GM18873 (cell line): Measurements from ENCODE around the gene HMGXB3.
"Not testable (repeated sequence)": the region's sequence is repeated elsewhere in the genome, so short reads cannot be mapped to it uniquely, and the experiment has no call there.

ENCODE experiments used
- ATAC-seq: cut with Tn5 transposase; IDR thresholded peaks from one replicate; pipeline ENCODE4 v1.9.1; 2021; ENCODE audit warnings: mild to moderate bottlenecking, moderate library complexity, moderate number of reproducible peaks; ENCODE audit not compliant: unreplicated experiment, low FRiP score

Gene HMGXB3

DNA sequence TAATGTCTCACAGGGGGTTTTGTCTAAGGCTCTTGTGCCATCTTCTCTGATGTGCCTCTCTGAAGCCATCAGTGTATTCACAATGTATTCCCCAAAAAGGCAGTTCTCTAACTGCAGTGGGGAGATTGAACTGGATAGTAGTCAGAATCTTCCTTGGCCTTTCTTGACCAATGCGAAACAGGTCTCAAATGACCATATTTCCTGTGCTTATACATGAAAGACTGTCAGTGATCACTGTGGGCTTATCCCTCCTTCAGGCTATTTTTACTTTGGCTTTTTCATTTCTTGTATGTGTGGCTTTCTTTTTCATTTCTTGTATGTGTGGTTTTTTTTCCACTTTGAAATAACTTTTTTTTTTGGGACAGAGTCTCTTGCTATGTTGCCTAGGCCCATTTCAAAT lies 19.7 kb downstream of the HMGXB3 start:
- ATAC-seq = no peak

DNA sequence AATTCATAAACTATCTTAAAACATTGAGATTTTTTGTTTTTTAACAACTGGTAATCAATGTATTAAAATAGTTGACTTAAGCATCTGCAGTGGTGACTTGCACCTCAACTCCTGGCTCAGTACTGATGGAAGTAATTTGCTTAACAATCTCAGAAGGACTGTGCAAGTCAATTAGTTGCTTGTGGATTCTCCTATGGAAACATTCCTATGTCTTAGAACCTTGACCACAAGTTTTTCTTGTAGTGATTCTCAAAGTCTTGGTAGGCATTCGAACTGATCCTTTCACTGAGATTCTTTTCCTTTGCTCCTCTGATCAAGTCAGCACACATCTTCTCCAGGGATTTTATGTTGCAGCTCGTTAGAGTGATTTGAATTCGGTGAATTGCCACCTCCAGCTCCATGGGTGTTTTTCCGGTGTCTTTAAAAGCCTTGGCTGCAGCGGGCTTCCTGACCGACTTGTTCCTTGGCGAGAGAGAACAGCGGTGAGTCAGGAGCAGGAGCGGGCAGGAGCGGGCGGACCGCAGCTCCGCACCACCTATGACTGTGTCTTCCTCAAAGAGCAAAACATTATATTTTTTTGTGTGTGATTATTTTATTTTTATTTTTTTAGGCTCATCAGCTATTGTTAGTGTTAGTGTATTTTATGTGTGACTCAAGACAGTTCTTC lies 21.1 kb downstream of the HMGXB3 start:
- no peak for ATAC-seq

DNA sequence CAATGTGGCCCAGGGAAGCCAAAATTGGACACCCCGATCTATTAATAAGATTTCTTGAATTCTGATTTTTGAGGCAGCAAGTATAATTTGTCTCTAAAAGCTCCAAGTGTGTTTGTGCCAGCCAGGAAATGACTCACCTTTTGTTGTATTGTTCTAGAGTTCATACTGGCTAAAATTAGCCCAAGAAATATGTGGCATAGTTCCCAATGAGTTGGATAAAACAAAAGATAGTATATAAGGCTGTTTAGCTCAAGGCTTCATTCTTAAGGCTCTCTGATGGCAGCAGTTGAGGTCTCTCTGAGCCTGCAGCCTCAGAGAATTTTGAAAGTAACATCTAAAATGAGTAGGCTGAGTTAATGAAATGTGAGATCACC lies 21.6 kb downstream of the HMGXB3 start:
- ATAC-seq = no peak

DNA sequence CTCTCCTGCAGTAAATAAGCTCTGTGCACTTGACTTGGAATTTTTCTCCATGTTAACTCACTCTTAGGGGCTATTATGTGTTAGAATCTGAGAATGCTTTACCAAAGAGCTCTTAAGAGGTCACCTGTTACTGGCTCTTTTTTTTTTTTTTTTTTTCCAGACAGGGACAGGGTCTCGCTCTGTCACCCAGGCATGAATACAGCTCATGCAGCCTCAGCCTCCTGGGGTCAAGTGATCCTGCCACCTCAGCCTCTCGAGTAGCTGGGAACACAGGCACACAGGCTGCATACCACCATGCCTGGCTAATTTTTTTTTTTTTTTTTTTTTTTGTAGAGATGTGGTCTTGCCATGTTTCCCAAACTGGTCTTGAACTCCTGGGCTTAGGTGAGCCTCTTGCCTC lies 22.1 kb downstream of the HMGXB3 start:
- ATAC-seq = no peak

DNA sequence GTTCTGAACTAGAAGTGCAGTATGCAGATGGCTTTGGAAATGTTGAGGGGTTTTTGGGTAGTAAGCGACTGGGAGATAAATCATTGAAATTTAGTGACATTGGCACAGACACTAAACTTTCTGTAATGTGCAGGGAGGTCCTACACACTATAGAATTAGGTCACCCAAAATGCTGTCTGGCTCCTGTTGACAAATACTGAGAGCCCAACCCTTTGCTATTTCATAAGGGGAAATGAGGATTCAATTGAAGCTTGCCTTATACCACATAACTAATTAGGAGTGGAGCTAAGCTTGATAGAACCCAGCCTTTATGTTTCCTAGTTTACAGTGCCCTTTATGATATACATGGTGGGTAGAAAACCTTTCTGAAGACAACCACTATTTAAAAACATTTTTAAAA lies 22.6 kb downstream of the HMGXB3 start:
- no peak for ATAC-seq

DNA sequence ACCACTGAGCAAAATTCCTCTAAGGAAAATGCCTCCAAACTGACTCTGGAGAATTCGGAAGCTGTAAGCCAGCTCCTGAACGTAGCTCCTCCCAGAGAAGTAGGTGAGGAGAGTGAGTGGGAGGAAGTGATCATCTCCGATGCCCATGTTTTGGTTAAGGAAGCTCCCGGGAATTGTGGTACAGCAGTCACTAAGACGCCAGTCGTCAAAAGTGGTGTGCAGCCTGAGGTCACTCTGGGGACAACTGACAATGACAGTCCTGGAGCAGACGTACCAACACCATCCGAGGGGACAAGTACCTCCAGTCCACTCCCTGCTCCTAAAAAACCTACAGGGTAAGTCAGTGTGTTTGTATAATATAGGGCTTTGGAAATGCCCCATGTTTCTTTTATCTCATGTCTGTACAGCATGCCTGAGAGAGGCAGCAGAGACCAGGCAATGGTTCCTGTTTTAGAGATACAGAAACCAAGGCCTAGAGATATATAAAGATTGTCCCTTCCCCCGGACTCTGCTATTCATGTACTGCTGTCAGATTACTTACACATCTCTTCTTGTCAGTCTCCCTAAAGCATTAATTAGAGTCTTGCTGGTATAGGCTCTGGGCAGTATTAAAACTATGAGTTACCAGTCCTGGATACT lies 23.9 kb downstream of the HMGXB3 start:
- ATAC-seq = no peak

DNA sequence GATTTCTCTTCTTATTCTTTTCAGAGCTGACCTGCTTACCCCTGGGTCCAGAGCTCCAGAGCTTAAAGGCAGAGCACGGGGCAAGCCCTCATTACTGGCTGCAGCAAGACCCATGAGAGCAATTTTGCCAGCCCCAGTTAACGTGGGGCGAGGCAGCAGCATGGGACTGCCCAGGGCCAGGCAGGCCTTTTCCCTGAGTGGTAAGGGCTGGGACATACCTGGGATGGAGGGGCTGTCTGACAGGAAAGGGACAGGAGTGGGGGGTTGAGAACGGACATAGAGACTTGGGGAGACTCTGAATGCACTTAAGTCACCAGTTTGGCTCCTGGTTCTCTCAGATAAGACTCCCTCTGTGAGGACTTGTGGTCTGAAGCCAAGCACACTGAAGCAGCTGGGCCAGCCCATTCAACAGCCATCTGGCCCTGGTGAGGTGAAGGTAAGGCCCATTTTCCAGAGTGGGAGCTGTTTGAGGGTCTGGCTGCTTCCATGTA lies 26.2 kb downstream of the HMGXB3 start:
- no peak for ATAC-seq

DNA sequence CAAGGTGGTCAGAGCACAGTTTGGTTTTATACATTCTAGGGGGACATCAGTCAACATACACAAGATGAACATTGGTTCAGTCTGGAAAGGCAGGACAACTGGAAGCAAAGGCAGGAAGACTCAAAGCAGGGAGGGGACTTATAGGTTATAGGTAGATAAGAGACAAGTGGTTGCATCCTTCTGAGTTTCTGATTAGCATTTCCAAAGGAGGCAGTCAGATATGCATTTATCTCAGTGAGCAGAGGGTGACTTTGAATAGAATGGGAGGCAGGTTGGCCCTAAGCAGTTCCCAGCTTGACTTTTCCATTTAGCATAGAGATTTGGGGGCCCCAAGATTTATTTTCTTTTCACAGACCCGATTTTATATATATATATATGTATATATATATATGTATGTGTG lies 27.5 kb downstream of the HMGXB3 start:
- ATAC-seq = not testable (repeated sequence)

DNA sequence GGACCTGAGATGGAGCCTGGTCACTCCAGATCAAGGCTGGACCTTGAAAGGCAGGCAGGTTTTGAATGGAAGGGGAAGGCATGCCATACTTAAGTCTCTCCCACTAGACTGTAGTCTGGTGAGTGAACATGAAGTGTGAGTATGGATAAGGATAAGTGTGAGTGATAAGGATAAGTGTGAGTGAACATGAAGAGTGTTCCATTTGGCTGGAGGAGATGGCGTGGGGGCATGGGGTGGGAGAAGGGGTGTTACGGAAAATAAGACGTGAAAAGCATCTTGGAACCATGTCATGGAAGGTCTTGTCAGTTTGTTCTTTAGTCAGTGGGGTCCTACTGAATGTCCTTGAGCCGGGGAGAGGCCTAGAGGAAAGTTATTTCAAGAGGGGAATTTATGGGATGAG lies 32.8 kb downstream of the HMGXB3 start:
- no peak for ATAC-seq

DNA sequence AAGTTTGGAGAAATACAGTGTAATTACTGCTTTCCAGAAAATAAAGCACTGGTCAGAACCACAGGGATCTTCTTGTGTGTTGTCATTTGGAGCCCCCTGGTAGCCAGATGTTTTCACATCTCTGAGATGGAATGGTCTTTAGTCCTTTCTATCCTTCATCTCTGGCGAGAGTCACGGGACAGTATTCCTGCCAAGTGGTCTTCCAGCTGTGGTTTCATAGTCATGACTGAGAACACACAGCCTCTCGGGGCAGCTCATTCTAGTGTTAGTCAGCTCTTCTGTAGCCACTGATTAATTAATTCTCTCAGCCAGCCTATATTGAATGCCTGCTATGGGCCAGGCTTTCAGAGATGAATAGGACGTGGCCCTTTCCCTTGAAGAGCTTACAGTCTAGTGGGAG lies 34.1 kb downstream of the HMGXB3 start:
- no peak for ATAC-seq

DNA sequence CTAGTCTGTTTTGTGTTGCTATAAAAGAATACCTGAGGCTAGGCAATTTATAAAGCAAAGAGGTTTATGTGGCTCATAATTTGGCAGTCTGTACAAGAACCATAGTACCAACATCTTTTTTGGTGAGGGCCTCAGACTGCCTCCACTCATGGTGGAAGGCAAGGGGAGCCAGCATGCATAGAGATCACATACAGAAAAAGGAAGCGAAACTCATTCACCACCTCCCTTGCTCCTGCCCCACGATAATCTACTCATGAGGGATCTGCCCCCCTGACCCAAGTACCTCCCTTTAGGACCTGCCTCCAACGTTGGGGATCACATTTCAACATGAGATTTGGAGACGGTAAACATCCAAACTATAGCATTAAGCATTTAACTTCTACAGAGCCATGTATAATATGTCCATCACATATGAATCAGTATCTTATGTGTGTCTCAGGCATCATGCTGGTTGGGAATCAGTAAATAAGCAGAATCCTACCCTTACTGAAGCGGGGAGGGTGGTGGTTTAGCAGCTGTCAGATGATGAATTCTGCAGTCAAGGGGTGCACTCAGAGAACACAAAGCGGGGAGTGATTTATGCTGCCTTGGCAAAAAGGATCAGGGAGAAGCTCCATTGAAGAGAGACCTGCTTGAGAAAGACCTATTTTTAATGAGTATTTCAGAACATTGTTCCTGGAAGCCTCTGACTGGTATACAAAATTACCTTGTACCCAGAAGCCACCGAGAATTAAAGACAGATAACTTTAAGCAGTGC lies 34.8 kb downstream of the HMGXB3 start:
- ATAC-seq = no peak

DNA sequence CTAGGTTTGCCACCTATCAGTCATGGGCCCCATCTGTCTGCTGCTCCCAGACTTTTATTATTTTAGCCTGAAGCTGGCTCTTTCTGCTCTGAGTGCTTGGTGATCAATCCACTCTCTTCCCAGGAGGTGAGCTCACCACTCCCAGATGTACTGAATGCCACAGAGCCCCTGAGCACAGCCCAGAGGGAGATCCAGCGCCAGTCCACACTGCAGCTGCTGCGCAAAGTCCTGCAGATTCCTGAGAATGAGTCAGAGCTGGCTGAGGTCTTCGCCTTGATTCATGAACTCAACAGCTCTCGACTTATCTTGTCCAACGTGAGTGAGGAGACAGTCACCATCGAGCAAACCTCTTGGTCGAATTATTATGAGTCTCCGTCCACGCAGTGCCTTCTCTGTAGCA lies 36.0 kb downstream of the HMGXB3 start:
- ATAC-seq = no peak

DNA sequence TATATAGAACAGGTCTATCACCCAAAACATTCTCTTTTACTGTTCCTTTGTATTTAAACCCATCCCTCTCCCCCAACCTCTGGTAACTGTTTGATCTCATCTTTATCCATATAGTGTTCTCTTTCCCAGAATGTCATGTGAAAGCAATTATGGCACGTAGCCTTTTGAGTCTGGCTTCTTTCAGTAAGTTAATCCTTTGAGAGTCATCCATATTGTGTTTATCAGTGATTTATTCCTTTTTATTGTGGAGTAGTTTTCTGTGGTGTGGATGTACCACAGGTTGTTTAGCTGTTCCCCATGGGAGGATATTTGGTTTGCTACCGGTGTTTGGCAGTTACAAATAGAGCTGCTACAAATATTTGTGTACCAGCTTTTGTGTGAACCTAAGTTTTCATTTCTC lies 38.0 kb downstream of the HMGXB3 start:
- no peak for ATAC-seq

DNA sequence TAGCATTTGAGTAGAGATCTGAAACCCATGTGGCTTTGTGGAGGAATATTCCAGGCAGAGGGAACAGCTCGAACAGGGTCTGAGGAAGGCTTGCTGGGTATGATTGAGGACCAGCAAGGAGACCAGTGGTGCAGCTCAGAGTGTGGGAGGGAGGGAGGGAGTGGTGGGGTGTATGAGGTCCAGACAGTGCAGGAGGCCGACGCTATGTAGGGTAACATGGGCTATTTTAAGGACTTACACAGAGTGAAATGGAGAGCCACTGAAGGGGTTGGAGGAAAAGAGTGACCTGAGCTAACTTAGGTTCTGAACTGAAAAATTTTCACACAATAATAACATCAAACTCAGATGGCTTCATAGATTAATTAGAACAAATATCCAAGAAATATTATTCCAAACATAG lies 41.9 kb downstream of the HMGXB3 start:
- ATAC-seq = no peak

DNA sequence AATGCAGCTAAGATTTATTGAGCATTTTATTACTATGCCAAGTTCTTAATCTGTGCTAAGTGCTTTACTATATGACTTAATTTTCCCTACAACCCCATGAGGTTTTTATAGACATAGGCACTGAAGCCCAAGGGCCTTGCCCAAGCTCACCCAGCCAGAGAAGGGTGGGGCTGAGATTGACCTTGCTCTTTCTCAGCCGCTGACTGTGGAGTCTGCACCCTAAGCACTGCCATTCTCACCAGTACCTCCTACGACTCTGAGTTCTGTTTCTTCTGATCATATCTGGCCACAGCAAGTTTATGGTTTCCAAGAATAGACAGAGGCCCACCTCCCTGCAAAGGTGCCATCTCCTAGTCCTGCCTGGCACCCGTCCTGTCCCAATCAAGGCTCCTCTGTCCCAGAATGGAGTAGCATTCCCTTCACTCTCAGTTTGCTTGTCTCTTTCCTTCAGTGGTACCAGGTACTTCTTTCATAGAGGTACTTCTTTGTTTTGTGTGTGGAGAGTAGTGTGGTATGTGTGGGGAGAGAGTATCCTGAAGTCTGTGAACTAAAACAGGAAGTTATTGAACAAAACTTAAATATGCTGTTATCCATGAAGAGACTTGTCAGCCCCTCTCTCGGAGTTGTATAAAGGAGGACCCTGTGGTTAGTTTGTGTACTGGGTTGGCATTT lies 43.3 kb downstream of the HMGXB3 start:
- no peak for ATAC-seq

DNA sequence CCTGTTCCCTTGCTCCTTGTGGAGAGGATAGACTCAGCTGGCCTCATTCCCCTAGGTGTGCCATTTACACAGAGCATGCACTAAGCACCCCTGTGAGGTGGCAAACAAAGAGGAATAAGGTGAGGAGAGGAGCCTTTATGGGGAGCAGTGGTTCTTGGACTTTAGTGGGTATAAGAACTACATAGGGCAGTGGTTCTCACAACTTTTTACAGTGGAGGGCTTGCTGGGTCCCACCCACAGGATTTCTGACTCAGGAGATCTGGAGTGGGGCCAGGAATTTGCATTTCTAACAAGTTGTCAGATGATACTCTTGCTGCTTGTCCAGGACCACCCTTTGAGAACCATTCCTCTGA lies 43.8 kb downstream of the HMGXB3 start:
- ATAC-seq = no peak

DNA sequence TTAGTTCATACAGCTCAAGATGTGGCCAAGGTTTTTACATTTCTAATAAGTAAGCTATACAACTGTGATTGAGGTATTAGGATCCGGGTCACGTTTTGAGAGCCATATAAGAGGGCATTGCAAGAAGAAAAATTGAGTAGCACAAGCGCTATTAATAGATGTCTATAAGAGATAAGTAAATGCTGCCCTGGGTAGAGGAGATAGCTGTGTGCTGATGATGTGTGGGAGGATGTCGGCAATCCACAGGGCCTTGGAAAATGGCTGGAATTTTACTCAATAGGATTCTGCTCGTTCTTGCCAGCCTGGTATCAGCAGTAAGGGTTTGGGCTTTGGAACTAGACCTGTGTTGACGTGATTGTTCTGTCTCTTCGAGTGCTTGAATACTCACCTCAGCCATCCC lies 44.2 kb downstream of the HMGXB3 start:
- no peak for ATAC-seq

DNA sequence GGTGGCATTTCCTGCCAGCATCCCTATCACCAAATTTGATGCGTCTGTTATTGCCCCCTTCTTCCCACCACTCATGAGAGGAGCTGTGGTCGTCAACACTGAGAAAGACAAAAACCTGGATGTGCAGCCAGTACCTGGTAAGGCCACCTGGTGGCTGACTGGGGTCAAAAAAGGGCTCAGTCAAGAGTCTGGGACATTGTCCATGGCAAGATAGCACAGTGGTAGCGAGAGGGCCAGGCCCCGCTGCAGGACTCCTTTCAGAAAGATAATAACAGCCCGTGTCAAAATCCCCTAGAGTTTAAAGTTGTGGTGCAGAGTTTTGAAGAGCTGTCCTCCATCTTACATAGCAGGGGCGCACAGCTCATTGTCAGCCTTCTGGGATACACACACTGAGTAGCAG lies 45.0 kb downstream of the HMGXB3 start:
- ATAC-seq = no peak

DNA sequence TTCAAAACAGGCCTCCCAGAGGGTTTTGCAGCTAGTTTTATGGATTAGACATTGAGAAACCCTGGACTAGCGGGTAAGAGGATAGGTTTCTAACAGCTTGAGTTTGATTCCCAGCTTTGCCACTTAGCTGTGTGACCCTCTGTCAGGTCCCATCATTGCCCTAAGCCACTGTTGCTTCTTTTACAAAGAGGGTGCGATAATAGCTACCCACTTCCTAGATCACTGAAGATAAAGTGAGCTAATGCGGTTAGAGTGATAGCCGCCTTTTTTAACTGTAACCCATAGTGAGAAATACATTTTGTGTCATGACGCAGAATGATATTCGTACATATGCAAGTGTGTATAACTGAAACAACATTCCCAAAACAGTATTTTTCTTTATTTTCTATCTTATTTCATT lies 45.5 kb downstream of the HMGXB3 start:
- ATAC-seq = no peak

DNA sequence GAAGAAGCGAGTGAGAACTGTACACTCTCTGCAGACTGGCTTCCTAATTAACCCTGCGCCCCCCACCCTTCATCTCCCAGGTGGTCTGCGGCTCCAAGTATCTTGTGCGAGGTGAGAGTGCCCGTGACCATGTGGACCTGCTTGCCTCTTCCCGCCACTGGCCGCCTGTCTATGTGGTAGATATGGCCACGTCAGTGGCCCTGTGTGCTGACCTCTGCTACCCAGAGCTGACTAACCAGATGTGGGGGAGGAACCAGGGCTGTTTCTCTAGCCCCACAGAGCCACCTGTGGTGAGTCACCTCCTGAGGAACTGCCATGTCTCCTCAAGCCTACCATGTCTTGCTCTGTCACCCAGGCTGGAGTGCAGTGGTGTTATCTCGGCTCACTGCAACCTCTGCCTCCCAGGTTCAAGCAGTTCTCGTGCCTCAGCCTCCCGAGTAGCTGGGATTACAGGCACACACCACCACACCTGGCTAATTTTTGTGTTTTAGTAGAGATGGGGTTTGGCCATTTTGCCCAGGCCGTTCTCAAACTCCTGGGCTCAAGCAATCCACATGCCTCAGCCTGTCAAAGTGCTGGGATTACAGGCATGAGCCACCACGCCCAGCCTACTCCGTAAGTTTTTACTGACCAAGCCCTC lies 49.8 kb downstream of the HMGXB3 start:
- not testable (repeated sequence) for ATAC-seq

DNA sequence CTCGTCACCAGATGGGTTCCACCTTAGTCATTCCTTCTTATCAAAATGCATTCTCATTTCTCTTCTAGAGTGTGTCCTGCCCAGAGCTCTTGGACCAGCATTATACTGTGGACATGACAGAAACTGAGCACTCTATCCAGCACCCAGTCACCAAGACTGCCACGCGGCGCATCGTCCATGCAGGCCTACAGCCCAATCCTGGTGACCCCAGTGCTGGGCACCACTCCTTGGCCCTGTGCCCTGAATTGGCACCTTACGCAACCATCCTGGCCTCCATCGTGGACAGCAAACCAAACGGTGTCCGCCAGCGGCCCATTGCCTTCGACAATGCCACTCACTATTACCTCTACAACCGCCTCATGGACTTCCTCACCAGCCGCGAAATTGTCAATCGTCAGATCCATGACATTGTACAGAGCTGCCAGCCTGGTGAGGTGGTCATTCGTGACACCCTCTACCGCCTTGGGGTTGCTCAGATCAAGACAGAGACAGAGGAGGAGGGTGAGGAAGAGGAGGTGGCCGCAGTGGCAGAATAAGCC lies 51.2 kb downstream of the HMGXB3 start:
- ATAC-seq = no peak
